H9 (cell line): ENCODE results near the gene ZBP1. TPM values are rescaled to one million over a fixed set of nuclear protein-coding genes. Genes with fewer than 3 reads are reported as not detected.

ENCODE experiments used
- DNase-seq: peaks from one replicate; pipeline ENCODE4 v3.0.0-alpha.2; 2017
- H2AFZ ChIP-seq: one replicate; pipeline ENCODE4 v1.6.1; 2013; ENCODE audit warnings: mild to moderate bottlenecking, low read length, control low read depth, moderate library complexity
- H2AK5ac ChIP-seq: 2 replicates; pipeline ENCODE4 v1.6.1; 2013; ENCODE audit warnings: low read length, control low read depth, mixed read lengths; ENCODE audit not compliant: insufficient read length
- H2BK120ac ChIP-seq: one replicate; pipeline ENCODE4 v1.6.1; 2013; ENCODE audit warnings: low read depth, mild to moderate bottlenecking, low read length, control low read depth, inconsistent platforms; ENCODE audit not compliant: poor library complexity, severe bottlenecking
- H2BK12ac ChIP-seq: 2 replicates; pipeline ENCODE4 v1.6.1; 2013; ENCODE audit warnings: low read length, control low read depth, mixed read lengths, low read depth; ENCODE audit not compliant: insufficient read length
- H2BK15ac ChIP-seq: 2 replicates; pipeline ENCODE4 v1.6.1; 2013; ENCODE audit warnings: low read depth, low read length, control low read depth
- H2BK20ac ChIP-seq: one replicate; pipeline ENCODE4 v1.6.1; 2013; ENCODE audit warnings: low read depth, mild to moderate bottlenecking, low read length, control low read depth, inconsistent platforms; ENCODE audit not compliant: poor library complexity, severe bottlenecking
- H2BK5ac ChIP-seq: 2 replicates; pipeline ENCODE4 v1.6.1; 2013; ENCODE audit warnings: low read length, control low read depth, mixed read lengths; ENCODE audit not compliant: insufficient read length
- H3K14ac ChIP-seq: 2 replicates; pipeline ENCODE4 v1.6.1; 2013; ENCODE audit warnings: low read length, control low read depth; ENCODE audit not compliant: insufficient read depth
- H3K18ac ChIP-seq: 2 replicates; pipeline ENCODE4 v1.6.1; 2013; ENCODE audit warnings: low read depth, mild to moderate bottlenecking, mixed read lengths, low read length, control low read depth; ENCODE audit not compliant: insufficient read length
- H3K23ac ChIP-seq: 2 replicates; pipeline ENCODE4 v1.6.1; 2013; ENCODE audit warnings: low read length, control low read depth, mixed read lengths, low read depth; ENCODE audit not compliant: insufficient read length
- H3K23me2 ChIP-seq: 2 replicates; pipeline ENCODE4 v1.6.1; 2013; ENCODE audit warnings: low read depth, mild to moderate bottlenecking, mixed read lengths, low read length, control low read depth; ENCODE audit not compliant: insufficient read length, poor library complexity, severe bottlenecking
- H3K27ac ChIP-seq: 2 replicates; pipeline ENCODE4 v1.5.1; 2013; ENCODE audit warnings: low read length, control low read depth, mixed read lengths, low read depth; ENCODE audit not compliant: insufficient read length
- H3K27me3 ChIP-seq: 2 replicates; pipeline ENCODE4 v1.6.1; 2013; ENCODE audit warnings: low read length, control low read depth, inconsistent platforms; ENCODE audit not compliant: insufficient read depth
- H3K4ac ChIP-seq: 2 replicates; pipeline ENCODE4 v1.6.1; 2013; ENCODE audit warnings: low read depth, mild to moderate bottlenecking, control low read depth, inconsistent platforms, low read length, moderate library complexity
- H3K4me1 ChIP-seq: 2 replicates; pipeline ENCODE4 v1.6.1; 2013; ENCODE audit warnings: low read length, control low read depth, inconsistent platforms; ENCODE audit not compliant: insufficient read depth
- H3K4me2 ChIP-seq: 2 replicates; pipeline ENCODE4 v1.6.1; 2013; ENCODE audit warnings: low read length, control low read depth, mixed read lengths; ENCODE audit not compliant: insufficient read length, insufficient read depth
- H3K56ac ChIP-seq: 2 replicates; pipeline ENCODE4 v1.6.1; 2013; ENCODE audit warnings: low read depth, mild to moderate bottlenecking, mixed read lengths, low read length, control low read depth; ENCODE audit not compliant: insufficient read length
- H3K79me1 ChIP-seq: 2 replicates; pipeline ENCODE4 v1.6.1; 2013; ENCODE audit warnings: low read depth, mild to moderate bottlenecking, moderate library complexity, low read length, control low read depth, inconsistent platforms; ENCODE audit not compliant: insufficient read depth, poor library complexity, severe bottlenecking
- H3K79me2 ChIP-seq: 2 replicates; pipeline ENCODE4 v1.6.1; 2013; ENCODE audit warnings: low read length, control low read depth, inconsistent platforms; ENCODE audit not compliant: insufficient read depth
- H3K9ac ChIP-seq: 2 replicates; pipeline ENCODE4 v1.6.1; 2013; ENCODE audit warnings: low read length, control low read depth, mixed read lengths; ENCODE audit not compliant: insufficient read length; ENCODE audit errors: extremely low read depth
- H3K9me3 ChIP-seq: one replicate; pipeline ENCODE4 v1.6.1; 2013; ENCODE audit warnings: low read depth, low read length, inconsistent platforms; ENCODE audit not compliant: control insufficient read depth
- H3T11ph ChIP-seq: one replicate; pipeline ENCODE4 v1.6.1; 2013; ENCODE audit warnings: mild to moderate bottlenecking, low read length, control low read depth, inconsistent platforms
- H4K20me1 ChIP-seq: one replicate; pipeline ENCODE4 v1.6.1; 2013; ENCODE audit not compliant: control insufficient read depth, insufficient read length, insufficient read depth
- H4K5ac ChIP-seq: 2 replicates; pipeline ENCODE4 v1.6.1; 2013; ENCODE audit warnings: low read depth, mild to moderate bottlenecking, mixed read lengths, low read length, control low read depth; ENCODE audit not compliant: insufficient read length
- H4K8ac ChIP-seq: replicated peaks from 2 replicates; pipeline ENCODE4 v1.6.1; 2013; ENCODE audit warnings: low read length, control low read depth, mixed read lengths, low read depth; ENCODE audit not compliant: insufficient read length
- H4K91ac ChIP-seq: 2 replicates; pipeline ENCODE4 v1.6.1; 2013; ENCODE audit warnings: low read depth, mild to moderate bottlenecking, moderate library complexity, mixed read lengths, low read length, control low read depth; ENCODE audit not compliant: insufficient read length
- H3K27ac Mint-ChIP-seq, 3 experiments: 2 replicates in 2 of 3; 3 replicates in 1 of 3; pipeline ENCODE4 v1.8.0; 2020 to 2021; ENCODE audit warnings: mixed read lengths in 3 of 3, mild to moderate bottlenecking in 1 of 3, moderate library complexity in 1 of 3
- H3K27me3 Mint-ChIP-seq: 2 replicates; pipeline ENCODE4 v1.8.0; 2021; ENCODE audit warnings: low read depth, mild to moderate bottlenecking, moderate library complexity, mixed read lengths
- H3K36me3 Mint-ChIP-seq, 3 experiments: 2 replicates in 2 of 3; 3 replicates in 1 of 3; pipeline ENCODE4 v1.8.0; 2020 to 2021; ENCODE audit warnings: low read depth in 3 of 3, mixed read lengths in 3 of 3; ENCODE audit not compliant: insufficient read depth in 1 of 3
- H3K4me1 Mint-ChIP-seq, 2 experiments: 2 replicates each; pipeline ENCODE4 v1.8.0; 2020; ENCODE audit warnings: mixed read lengths in 2 of 2
- H3K4me3 Mint-ChIP-seq, 2 experiments: 2 replicates in 1 of 2; 3 replicates in 1 of 2; pipeline ENCODE4 v1.8.0; 2020 to 2021; ENCODE audit warnings: mild to moderate bottlenecking in 2 of 2, mixed read lengths in 2 of 2, moderate library complexity in 1 of 2
- H3K9me3 Mint-ChIP-seq, 2 experiments: 2 replicates in 1 of 2; 3 replicates in 1 of 2; pipeline ENCODE4 v1.8.0; 2020; ENCODE audit warnings: mild to moderate bottlenecking in 2 of 2, mixed read lengths in 2 of 2, moderate library complexity in 1 of 2
- WGBS: extraction: QIAGEN DNeasy Blood & Tissue Kit; methylation state at CpG from one replicate; pipeline ENCODE4 v1.1.7; 2013; ENCODE audit warnings: missing lambda C conversion rate, low lambda C conversion rate, mixed read lengths; ENCODE audit not compliant: insufficient read length; ENCODE audit errors: extremely low coverage; 5-methylcytosine and 5-hydroxymethylcytosine counted together
- total RNA-seq: library from RNA; stranded (reverse); gene quantifications from 2 replicates; pipeline ENCODE4 v1.2.1, GENCODE V29; 2021
- TF ChIP-seq, protein P1 (sequence below): fragments of 200-600 bp; sonication (generic); conservative IDR thresholded peaks from 3 replicates; pipeline ENCODE4 v1.8.0; 2021; ENCODE audit warnings: antibody characterized with exemption, mild to moderate bottlenecking

The ZBP1 gene
- total RNA-seq, 1 experiment from 2014 or later, result not detected

DNA sequence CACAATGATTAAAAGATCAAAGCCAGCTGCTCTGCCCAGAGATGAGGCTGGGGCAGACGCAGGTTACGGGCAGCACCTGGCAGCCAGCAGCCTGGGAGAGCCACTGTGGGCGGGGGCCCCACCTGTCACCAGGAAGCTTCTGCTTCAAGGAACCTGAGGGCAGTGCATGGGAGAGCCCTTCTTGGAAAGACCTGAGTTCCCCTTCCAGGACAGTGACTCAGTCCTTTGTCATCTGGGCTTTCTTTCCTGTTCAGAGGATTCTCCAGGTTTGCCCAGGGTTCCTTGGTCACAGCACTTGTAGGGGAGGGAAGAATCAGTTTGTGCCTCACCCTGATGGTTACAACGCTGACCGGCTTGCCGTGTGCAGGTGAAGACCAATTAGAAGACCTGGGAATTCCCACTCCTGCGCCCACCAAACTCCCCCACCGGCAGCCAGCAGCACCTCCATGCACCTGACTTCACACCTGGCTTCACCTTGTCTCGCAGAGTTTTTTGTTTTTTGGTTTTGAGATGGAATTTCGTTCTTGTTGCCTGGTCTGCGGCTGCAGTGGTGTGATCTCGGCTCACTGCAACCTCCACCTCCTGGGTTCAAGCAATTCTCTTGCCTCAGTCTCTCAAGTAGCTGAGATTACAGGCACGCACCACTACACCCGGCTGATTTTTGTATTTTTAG lies 2.0 kb downstream of the ZBP1 start:
- Histone ChIP-seq H3K23ac (no peak overlapping the region), H3K79me1 (no peaks in the 10 kb centered on the region), H2AK5ac (no peak overlapping the region), H2BK120ac (no peak overlapping the region), H3K56ac (no peak overlapping the region), H3K14ac (no peak overlapping the region), H4K91ac (no peak overlapping the region), H2BK5ac (no peak overlapping the region), H2BK20ac (no peak overlapping the region), H3T11ph (no peak overlapping the region), H2BK12ac (no peak overlapping the region), H3K4me1 (no peaks in the 10 kb centered on the region), H3K79me2 (no peaks in the 10 kb centered on the region), H3K9ac (no peak overlapping the region), H4K5ac (no peak overlapping the region), H3K18ac (no peak overlapping the region), H3K27me3 (no peaks in the 10 kb centered on the region), H2AFZ (no peak overlapping the region), H3K9me3 (no peaks in the 10 kb centered on the region), H3K23me2 (no peaks in the 10 kb centered on the region), H4K8ac (no peak overlapping the region), H3K4ac (no peak overlapping the region), H3K27ac (no peak overlapping the region), H4K20me1 (peaks cover 3% of the 10 kb centered on the region), H3K4me2 (no peak overlapping the region), H2BK15ac (no peak overlapping the region)
- no peak overlapping the region for H3K4me3 Mint-ChIP-seq
- H3K27ac Mint-ChIP-seq, result no peak overlapping the region
- no peak for DNase-seq
- no peaks in the 10 kb centered on the region for H3K36me3 Mint-ChIP-seq
- no peaks in the 10 kb centered on the region for H3K9me3 Mint-ChIP-seq
- H3K27me3 Mint-ChIP-seq, result peaks cover 9% of the 10 kb centered on the region
- TF ChIP-seq, protein P1, sequence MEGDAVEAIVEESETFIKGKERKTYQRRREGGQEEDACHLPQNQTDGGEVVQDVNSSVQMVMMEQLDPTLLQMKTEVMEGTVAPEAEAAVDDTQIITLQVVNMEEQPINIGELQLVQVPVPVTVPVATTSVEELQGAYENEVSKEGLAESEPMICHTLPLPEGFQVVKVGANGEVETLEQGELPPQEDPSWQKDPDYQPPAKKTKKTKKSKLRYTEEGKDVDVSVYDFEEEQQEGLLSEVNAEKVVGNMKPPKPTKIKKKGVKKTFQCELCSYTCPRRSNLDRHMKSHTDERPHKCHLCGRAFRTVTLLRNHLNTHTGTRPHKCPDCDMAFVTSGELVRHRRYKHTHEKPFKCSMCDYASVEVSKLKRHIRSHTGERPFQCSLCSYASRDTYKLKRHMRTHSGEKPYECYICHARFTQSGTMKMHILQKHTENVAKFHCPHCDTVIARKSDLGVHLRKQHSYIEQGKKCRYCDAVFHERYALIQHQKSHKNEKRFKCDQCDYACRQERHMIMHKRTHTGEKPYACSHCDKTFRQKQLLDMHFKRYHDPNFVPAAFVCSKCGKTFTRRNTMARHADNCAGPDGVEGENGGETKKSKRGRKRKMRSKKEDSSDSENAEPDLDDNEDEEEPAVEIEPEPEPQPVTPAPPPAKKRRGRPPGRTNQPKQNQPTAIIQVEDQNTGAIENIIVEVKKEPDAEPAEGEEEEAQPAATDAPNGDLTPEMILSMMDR, result no peak
- WGBS, result no CpG with 5 or more reads among the region's 14 CpGs
- H3K4me1 Mint-ChIP-seq, result peaks cover 0 to 3% of the 10 kb centered on the region in 2 experiments; a peak in 1 of 4 replicates
